ENCODE measurements around the gene UBR4. TPM values are rescaled to one million over a fixed set of nuclear protein-coding genes. Genes with fewer than 3 reads are reported as not detected.

Gene UBR4
- polyA plus RNA-seq, 1 of the 3 experiments (the other 2 are of a cell fraction), result 68.7 TPM

- peaks cover 4% of the 10 kb centered on the region for H3F3A ChIP-seq (replicated peaks; ENCODE audit: insufficient read depth)
- no peaks in the 10 kb centered on the region for H3K27me3 ChIP-seq (ENCODE audit: insufficient read depth)
- no peak overlapping the region for H3K4me3 ChIP-seq (ENCODE audit: low read depth in 2 of 2, low read length in 1 of 2)
- H4K20me1 ChIP-seq (ENCODE audit: insufficient read depth), result no peaks in the 10 kb centered on the region
- H3K9me2 ChIP-seq, result no peaks in the 10 kb centered on the region
- 53% methylated on average over 8 of the region's 8 CpGs for WGBS (ENCODE audit: low lambda C conversion rate)
- no peak overlapping the region for H2AFZ ChIP-seq (ENCODE audit: low read depth)
- DNase-seq, result no peak
- no peaks in the 10 kb centered on the region for H3K79me2 ChIP-seq (ENCODE audit: insufficient read depth)
- POLR2A ChIA-PET, result no interaction called here
- TF ChIP-seq GABPA (IDR thresholded peaks at IDR 0.05; ENCODE audit: low read depth) (no peak), TCF12 (IDR thresholded peaks at IDR 0.05) (no peak), POLR2AphosphoS5 (IDR thresholded peaks at IDR 0.05; ENCODE audit: low read depth, low read length) (no peak), MAX (IDR thresholded peaks at IDR 0.05; ENCODE audit: low read depth) (no peak), FOXM1 (IDR thresholded peaks at IDR 0.05; ENCODE audit: low read depth) (no peak), MXI1 (IDR thresholded peaks at IDR 0.05; ENCODE audit: low read depth, low read length) (no peak), SMC3 (IDR thresholded peaks at IDR 0.05; ENCODE audit: low read depth, low read length) (no peak), IRF3 (IDR thresholded peaks at IDR 0.05; ENCODE audit: low read depth, low read length) (no peak), NFIC (IDR thresholded peaks at IDR 0.05; ENCODE audit: borderline replicate concordance) (no peak), NRF1 (IDR thresholded peaks at IDR 0.05; ENCODE audit: low read depth, low read length) (no peak), YY1 (IDR thresholded peaks at IDR 0.05; ENCODE audit: low read depth) (no peak), RXRA (IDR thresholded peaks at IDR 0.05; ENCODE audit: borderline replicate concordance, low read depth) (no peak), FOSL2 (IDR thresholded peaks at IDR 0.05; ENCODE audit: borderline replicate concordance, low read depth) (no peak), ELF1 (IDR thresholded peaks at IDR 0.05) (no peak)
- TF ChIP-seq, protein P1, sequence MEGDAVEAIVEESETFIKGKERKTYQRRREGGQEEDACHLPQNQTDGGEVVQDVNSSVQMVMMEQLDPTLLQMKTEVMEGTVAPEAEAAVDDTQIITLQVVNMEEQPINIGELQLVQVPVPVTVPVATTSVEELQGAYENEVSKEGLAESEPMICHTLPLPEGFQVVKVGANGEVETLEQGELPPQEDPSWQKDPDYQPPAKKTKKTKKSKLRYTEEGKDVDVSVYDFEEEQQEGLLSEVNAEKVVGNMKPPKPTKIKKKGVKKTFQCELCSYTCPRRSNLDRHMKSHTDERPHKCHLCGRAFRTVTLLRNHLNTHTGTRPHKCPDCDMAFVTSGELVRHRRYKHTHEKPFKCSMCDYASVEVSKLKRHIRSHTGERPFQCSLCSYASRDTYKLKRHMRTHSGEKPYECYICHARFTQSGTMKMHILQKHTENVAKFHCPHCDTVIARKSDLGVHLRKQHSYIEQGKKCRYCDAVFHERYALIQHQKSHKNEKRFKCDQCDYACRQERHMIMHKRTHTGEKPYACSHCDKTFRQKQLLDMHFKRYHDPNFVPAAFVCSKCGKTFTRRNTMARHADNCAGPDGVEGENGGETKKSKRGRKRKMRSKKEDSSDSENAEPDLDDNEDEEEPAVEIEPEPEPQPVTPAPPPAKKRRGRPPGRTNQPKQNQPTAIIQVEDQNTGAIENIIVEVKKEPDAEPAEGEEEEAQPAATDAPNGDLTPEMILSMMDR (IDR thresholded peaks at IDR 0.05), result no peak
- TF ChIP-seq, protein P2, sequence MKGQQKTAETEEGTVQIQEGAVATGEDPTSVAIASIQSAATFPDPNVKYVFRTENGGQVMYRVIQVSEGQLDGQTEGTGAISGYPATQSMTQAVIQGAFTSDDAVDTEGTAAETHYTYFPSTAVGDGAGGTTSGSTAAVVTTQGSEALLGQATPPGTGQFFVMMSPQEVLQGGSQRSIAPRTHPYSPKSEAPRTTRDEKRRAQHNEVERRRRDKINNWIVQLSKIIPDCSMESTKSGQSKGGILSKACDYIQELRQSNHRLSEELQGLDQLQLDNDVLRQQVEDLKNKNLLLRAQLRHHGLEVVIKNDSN (IDR thresholded peaks at IDR 0.05; ENCODE audit: borderline replicate concordance, low read depth), result no peak
- no peaks in the 10 kb centered on the region; a peak in 2 of 4 replicates for H3K4me1 ChIP-seq (ENCODE audit: control insufficient read depth in 1 of 2, insufficient read depth in 2 of 2, low read depth in 1 of 2, low read length in 1 of 2)
- no peak overlapping the region for H3K9ac ChIP-seq
- CTCF ChIA-PET, result interaction anchor here (1.3 to 1.5 kb wide), 4 partner anchors 11 to 170 kb away, joined by 3 to 8 read pairs (median 4); no protein-coding TSS in a partner anchor
- no peak overlapping the region for H3K27ac ChIP-seq (ENCODE audit: low read depth in 2 of 2, low read length in 1 of 2)
- H3K4me2 ChIP-seq, result no peak overlapping the region
- H3K9me3 ChIP-seq, result no peaks in the 10 kb centered on the region
- no peaks in the 10 kb centered on the region for H3K36me3 ChIP-seq (replicated peaks in 1 of 2; ENCODE audit: control insufficient read depth in 1 of 2, insufficient read depth in 2 of 2, low read length in 1 of 2)
Observed at GRCh38 chr1:19053486-19053885, 156.6 kb downstream of the UBR4 start.

GRCh38 chr1:19049798-19050197 is 160.3 kb downstream of the UBR4 start:
- H3K4me3 ChIP-seq (ENCODE audit: low read depth in 2 of 2, low read length in 1 of 2), result no peak overlapping the region
- peaks cover 4% of the 10 kb centered on the region for H3F3A ChIP-seq (replicated peaks; ENCODE audit: insufficient read depth)
- ChIA-PET POLR2A (no interaction called here), CTCF (interaction anchor here (2.7 kb wide), 1 partner anchor 137 kb away, joined by 9 read pairs; no protein-coding TSS in a partner anchor)
- no peak overlapping the region for H3K27ac ChIP-seq (ENCODE audit: low read depth in 2 of 2, low read length in 1 of 2)
- no peaks in the 10 kb centered on the region for H4K20me1 ChIP-seq (ENCODE audit: insufficient read depth)
- H3K4me1 ChIP-seq (ENCODE audit: control insufficient read depth in 1 of 2, insufficient read depth in 2 of 2, low read depth in 1 of 2, low read length in 1 of 2), result no peaks in the 10 kb centered on the region; a peak in 2 of 4 replicates
- no peak for DNase-seq
- no peaks in the 10 kb centered on the region for H3K9me3 ChIP-seq
- 82% methylated on average over 5 of the region's 5 CpGs for WGBS (ENCODE audit: low lambda C conversion rate)
- TF ChIP-seq USF2 (IDR thresholded peaks at IDR 0.05; ENCODE audit: borderline replicate concordance, low read depth, low read length) (no peak), RAD21 (IDR thresholded peaks at IDR 0.05; ENCODE audit: low read length) (no peak), TCF12 (IDR thresholded peaks at IDR 0.05) (no peak), CHD2 (IDR thresholded peaks at IDR 0.05; ENCODE audit: low read length, partially characterized antibody) (no peak), GATA2 (CRISPR knock-in tag; IDR thresholded peaks at IDR 0.05) (no peak)
- H3K79me2 ChIP-seq (ENCODE audit: insufficient read depth), result no peaks in the 10 kb centered on the region
- H3K27me3 ChIP-seq (ENCODE audit: insufficient read depth), result no peaks in the 10 kb centered on the region
- H2AFZ ChIP-seq (ENCODE audit: low read depth), result no peak overlapping the region
- H3K9me2 ChIP-seq, result no peaks in the 10 kb centered on the region
- H3K9ac ChIP-seq, result no peak overlapping the region
- no peak overlapping the region for H3K4me2 ChIP-seq
- H3K36me3 ChIP-seq (replicated peaks in 1 of 2; ENCODE audit: control insufficient read depth in 1 of 2, insufficient read depth in 2 of 2, low read length in 1 of 2), result no peaks in the 10 kb centered on the region
